Kidney (tissue), 14 donors: ENCODE measurements around the gene PDGFC. TPM values are rescaled to one million over a fixed set of nuclear protein-coding genes. Genes with fewer than 3 reads are reported as not detected.

Experiments used
- DNase-seq, 5 donors: peaks; one replicate each; pipeline ENCODE4 v3.0.0-alpha.2; 2013 to 2020
- FAIRE-seq: peaks from 2 replicates; lab custom pipeline; 2012; peaks lifted over from hg19 to GRCh38; lab: Jason Lieb, UNC
- H3K27ac ChIP-seq, 2 donors: one replicate each; pipeline ENCODE4 v1.7.0; 2013; ENCODE audit warnings: low read depth in 2 of 2, low read length in 2 of 2, inconsistent platforms in 1 of 2
- H3K27me3 ChIP-seq: one replicate; pipeline ENCODE4 v1.7.1; 2013; ENCODE audit warnings: low read length, inconsistent platforms; ENCODE audit not compliant: control insufficient read depth, insufficient read depth
- H3K36me3 ChIP-seq, 3 donors: one replicate each; pipeline versions ENCODE4 v1.7.0 to v1.7.1; 2013; ENCODE audit warnings: low read length in 3 of 3, control low read depth in 1 of 3, inconsistent platforms in 1 of 3; ENCODE audit not compliant: insufficient read depth in 3 of 3, control insufficient read depth in 2 of 3
- H3K4me1 ChIP-seq, 3 donors: one replicate each; pipeline versions ENCODE4 v1.7.0 to v1.7.1; 2013; ENCODE audit warnings: low read length in 3 of 3, inconsistent platforms in 1 of 3, low read depth in 1 of 3; ENCODE audit not compliant: control insufficient read depth in 2 of 3, insufficient read depth in 2 of 3
- H3K4me3 ChIP-seq, 3 donors: one replicate each; pipeline versions ENCODE4 v1.7.0 to v1.8.1; 2013; ENCODE audit warnings: low read length in 3 of 3, control low read depth in 1 of 3, inconsistent platforms in 1 of 3
- H3K9ac ChIP-seq, 3 donors: one replicate each; pipeline versions ENCODE4 v1.7.0 to v1.7.1; 2013; ENCODE audit warnings: low read length in 3 of 3, control low read depth in 1 of 3, inconsistent platforms in 1 of 3
- H3K9me3 ChIP-seq, 3 donors: one replicate each; pipeline versions ENCODE4 v1.7.0 to v1.7.1; 2013; ENCODE audit warnings: low read length in 3 of 3, control low read depth in 1 of 3, inconsistent platforms in 1 of 3; ENCODE audit not compliant: control insufficient read depth in 2 of 3, insufficient read depth in 1 of 3
- CTCF ChIP-seq: IDR thresholded peaks from 3 replicates; pipeline ENCODE4 v1.5.1; 2012; ENCODE audit warnings: mild to moderate bottlenecking, moderate library complexity, borderline replicate concordance; ENCODE audit not compliant: insufficient read depth; ENCODE audit errors: extremely low read depth
- intact Hi-C: fragments of 100-400 bp; cut with DNase I; formaldehyde crosslinking; loops from one replicate; pipeline ENCODE4 v1.11.1; 2022
- polyA plus RNA-seq: library from polyadenylated mRNA; stranded (reverse); fragments of 350-450 nt; fragmentation: Illumina TruSeq; extraction: RNeasy Lipid Tissue Mini Kit (QIAGEN cat#74804); gene quantifications from one replicate; pipeline ENCODE4 v1.2.3, GENCODE V29; 2014; ENCODE audit warnings: low read depth, low replicate concordance; ENCODE audit not compliant: insufficient read depth
- total RNA-seq: library from RNA; stranded (reverse); fragmentation: NEBNext Ultra II Directional; extraction: Animal tissue kit (Norgen Biotek cat#: 25700); gene quantifications from one replicate; pipeline ENCODE4 v1.2.1, GENCODE V29; 2021
- donor health status: control.
- donor health status: control.
- donor health status: control.
- donor health status: control.
- donor health status: control.
- donor health status: DM: yes; HTN: yes; CAD: no.
- donor health status: Normal renal cell carcinoma (clear cell type).

PDGFC gene
- total and polyA plus RNA-seq, 2 donors from 2014 or later, result 12.3 to 37.6 TPM

DNA sequence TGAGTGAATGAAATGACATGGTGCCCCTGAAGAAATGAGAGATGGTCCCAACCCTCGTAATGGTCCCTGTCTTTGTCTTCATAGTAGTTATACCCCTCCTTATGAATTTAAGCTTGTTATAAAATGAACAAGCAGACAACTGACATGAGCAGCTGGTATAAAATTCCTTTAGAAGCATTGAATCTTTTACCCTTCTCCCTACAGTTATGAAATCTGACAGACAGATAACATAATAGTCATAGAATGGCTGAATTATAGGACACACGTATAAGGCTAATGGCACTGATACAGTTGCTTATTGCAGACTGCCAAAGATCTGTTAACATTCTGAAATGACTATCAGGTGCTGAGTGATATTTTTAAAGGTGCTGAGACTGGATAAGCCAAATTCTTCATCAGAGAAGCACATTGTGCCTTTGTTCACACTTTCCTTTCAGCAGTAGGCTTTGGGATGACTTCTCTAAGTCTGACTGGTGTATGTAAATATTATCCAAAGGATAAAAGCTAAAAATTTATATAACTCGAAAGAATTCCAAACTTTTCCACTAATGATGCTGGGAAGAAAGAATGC is 47.4 kb upstream of the PDGFC start:
- intact Hi-C loops, result no loop called here
- FAIRE-seq (no peak), DNase-seq (no peak)

GRCh38 chr4:157014621-157015591 is 43.3 kb upstream of the PDGFC start:
- TF ChIP-seq CTCF, result no peak
- no peak overlapping the region for H3K9ac ChIP-seq
- H3K27ac ChIP-seq, result no peak overlapping the region
- no peaks in the 10 kb centered on the region for H3K9me3 ChIP-seq
- DNase-seq (no peak), FAIRE-seq (no peak)
- H3K36me3 ChIP-seq, result no peaks in the 10 kb centered on the region
- H3K4me3 ChIP-seq, result no peak overlapping the region
- no peaks in the 10 kb centered on the region for H3K4me1 ChIP-seq
- intact Hi-C loops, result no loop called here
- no peaks in the 10 kb centered on the region for H3K27me3 ChIP-seq

More for the DNA sequence above, 47.4 kb upstream of the PDGFC start:
- no peaks in the 10 kb centered on the region for H3K9me3 ChIP-seq
- no peak overlapping the region for H3K27ac ChIP-seq
- H3K4me3 ChIP-seq, result no peak overlapping the region
- TF ChIP-seq CTCF, result no peak
- no peaks in the 10 kb centered on the region for H3K27me3 ChIP-seq
- no peaks in the 10 kb centered on the region for H3K36me3 ChIP-seq
- no peaks in the 10 kb centered on the region for H3K4me1 ChIP-seq
- H3K9ac ChIP-seq, result no peak overlapping the region

DNA sequence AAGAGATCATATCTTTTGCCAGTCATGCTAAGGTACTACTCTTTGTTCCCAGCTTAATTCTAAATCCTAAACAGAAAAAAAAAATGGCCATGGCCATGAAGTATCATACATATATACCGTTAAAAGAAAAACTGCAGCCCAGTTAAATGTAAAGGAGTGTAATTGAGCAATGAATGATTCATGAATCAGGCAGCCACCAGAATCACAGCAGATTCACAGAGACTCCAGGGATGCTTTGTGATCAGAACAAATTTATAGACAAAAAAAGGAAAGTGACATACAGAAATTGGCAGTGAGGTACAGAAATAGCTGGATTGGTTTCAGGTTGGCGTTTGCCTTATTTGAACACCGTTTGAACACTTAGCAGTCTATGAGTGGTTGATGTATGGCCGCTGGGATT is 42.1 kb upstream of the PDGFC start:
- TF ChIP-seq CTCF, result no peak
- Histone ChIP-seq H3K4me3 (no peak overlapping the region), H3K9me3 (no peaks in the 10 kb centered on the region), H3K4me1 (no peaks in the 10 kb centered on the region), H3K27me3 (no peaks in the 10 kb centered on the region), H3K36me3 (no peaks in the 10 kb centered on the region), H3K27ac (no peak overlapping the region), H3K9ac (no peak overlapping the region)
- intact Hi-C loops, result no loop called here
- DNase-seq, result no peak
- FAIRE-seq, result no peak
